GM23338 (cell line): Measurements from ENCODE around the gene DTHD1. TPM values are rescaled to one million over a fixed set of nuclear protein-coding genes. Genes with fewer than 3 reads are reported as not detected.

Experiments
- ATAC-seq: fragments of 200-7000 bp; cut with Tn5 transposase; 3 replicates; pipeline ENCODE4 v1.9.1; 2020
- DNase-seq: peaks from one replicate; pipeline ENCODE4 v3.0.0-alpha.2; 2015; ENCODE audit warnings: low spot score
- H2AFZ ChIP-seq: fragments of 200-600 bp; sonication (generic); 2 replicates; pipeline ENCODE4 v1.8.0; 2016; ENCODE audit warnings: antibody characterized with exemption, mild to moderate bottlenecking, moderate library complexity
- H3F3A ChIP-seq: fragments of 200-600 bp; sonication (generic); replicated peaks from 2 replicates; pipeline ENCODE4 v1.8.0; 2017; ENCODE audit warnings: antibody characterized with exemption, mixed run types, low read depth
- H3K27ac ChIP-seq: fragments of 200-600 bp; sonication (generic); 2 replicates; pipeline ENCODE4 v1.6.1; 2016; ENCODE audit warnings: low read depth
- H3K27me3 ChIP-seq: fragments of 200-600 bp; sonication (generic); 2 replicates; pipeline ENCODE4 v1.8.0; 2016; ENCODE audit warnings: mild to moderate bottlenecking, mixed run types, moderate library complexity; ENCODE audit not compliant: insufficient read depth
- H3K36me3 ChIP-seq: fragments of 200-600 bp; sonication (generic); 2 replicates; pipeline ENCODE4 v1.8.0; 2016; ENCODE audit warnings: mild to moderate bottlenecking; ENCODE audit not compliant: insufficient read depth
- H3K4me1 ChIP-seq: fragments of 200-600 bp; sonication (generic); 2 replicates; pipeline ENCODE4 v1.8.0; 2016; ENCODE audit warnings: mild to moderate bottlenecking, moderate library complexity; ENCODE audit not compliant: insufficient read depth
- H3K4me2 ChIP-seq: fragments of 200-600 bp; sonication (generic); 2 replicates; pipeline ENCODE4 v1.7.1; 2017; ENCODE audit warnings: mixed run types
- H3K4me3 ChIP-seq: fragments of 200-600 bp; sonication (generic); 2 replicates; pipeline ENCODE4 v1.6.1; 2016; ENCODE audit warnings: mixed run types
- H3K79me2 ChIP-seq: fragments of 200-600 bp; sonication (generic); replicated peaks from 2 replicates; pipeline ENCODE4 v1.8.0; 2017; ENCODE audit warnings: mild to moderate bottlenecking; ENCODE audit not compliant: insufficient read depth
- H3K9me2 ChIP-seq: fragments of 200-600 bp; sonication (generic); 2 replicates; pipeline ENCODE4 v1.8.0; 2017; ENCODE audit not compliant: insufficient read depth
- H4K20me1 ChIP-seq: fragments of 200-600 bp; sonication (generic); replicated peaks from 2 replicates; pipeline ENCODE4 v1.8.0; 2017; ENCODE audit warnings: mild to moderate bottlenecking; ENCODE audit not compliant: insufficient read depth
- H3K27ac Mint-ChIP-seq: 2 replicates; pipeline ENCODE4 v1.8.0; 2020; ENCODE audit warnings: inconsistent platforms, mild to moderate bottlenecking, moderate library complexity, mixed read lengths
- H3K27me3 Mint-ChIP-seq: 3 replicates; pipeline ENCODE4 v1.8.0; 2022; ENCODE audit warnings: low read depth, mild to moderate bottlenecking, moderate library complexity, mixed read lengths, inconsistent platforms; ENCODE audit not compliant: insufficient read depth, poor library complexity
- H3K36me3 Mint-ChIP-seq: 3 replicates; pipeline ENCODE4 v1.8.0; 2021; ENCODE audit warnings: low read depth, mild to moderate bottlenecking, inconsistent platforms, moderate library complexity, mixed read lengths
- H3K4me1 Mint-ChIP-seq: 3 replicates; pipeline ENCODE4 v1.8.0; 2020; ENCODE audit warnings: mild to moderate bottlenecking, inconsistent platforms, mixed read lengths
- H3K4me3 Mint-ChIP-seq: 3 replicates; pipeline ENCODE4 v1.8.0; 2021; ENCODE audit warnings: moderate library complexity, mild to moderate bottlenecking, inconsistent platforms, mixed read lengths
- H3K9me3 Mint-ChIP-seq: 3 replicates; pipeline ENCODE4 v1.8.0; 2020; ENCODE audit warnings: moderate library complexity, mild to moderate bottlenecking, inconsistent platforms, mixed read lengths
- CREB1 ChIP-seq: fragments of 250-450 bp; sonication (Bioruptor Pico); IDR thresholded peaks from 2 replicates; pipeline ENCODE4 v1.5.0; 2020; ENCODE audit warnings: low read depth, mild to moderate bottlenecking, moderate library complexity
- EZH2 ChIP-seq: fragments of 200-600 bp; sonication (generic); IDR thresholded peaks from one replicate; pipeline ENCODE4 v1.8.0; 2017; ENCODE audit warnings: antibody characterized with exemption, mild to moderate bottlenecking, low read depth; ENCODE audit not compliant: unreplicated experiment
- EZH2phosphoT487 ChIP-seq: fragments of 200-600 bp; sonication (generic); IDR thresholded peaks from one replicate; pipeline ENCODE4 v1.8.1; 2018; ENCODE audit warnings: antibody characterized with exemption; ENCODE audit not compliant: unreplicated experiment
- JUNB ChIP-seq: IDR thresholded peaks from one replicate; pipeline ENCODE4 v1.6.1; 2016; ENCODE audit warnings: antibody characterized with exemption; ENCODE audit not compliant: unreplicated experiment
- NANOG ChIP-seq: IDR thresholded peaks from 2 replicates; pipeline ENCODE4 v1.6.1; 2016; ENCODE audit warnings: antibody characterized with exemption, borderline replicate concordance
- POLR2AphosphoS5 ChIP-seq: IDR thresholded peaks from 2 replicates; pipeline ENCODE4 v1.6.1; 2016; ENCODE audit warnings: antibody characterized with exemption, low read depth
- STAT1 ChIP-seq: IDR thresholded peaks from one replicate; pipeline ENCODE4 v1.6.1; 2016; ENCODE audit warnings: antibody characterized with exemption; ENCODE audit not compliant: unreplicated experiment
- ZNF114 ChIP-seq: fragments of 250-450 bp; sonication (Bioruptor Pico); IDR thresholded peaks from 2 replicates; pipeline ENCODE4 v1.5.0; 2020; ENCODE audit warnings: mild to moderate bottlenecking, moderate library complexity
- ZNF331 ChIP-seq: fragments of 250-450 bp; sonication (Bioruptor Pico); IDR thresholded peaks from 2 replicates; pipeline ENCODE4 v1.5.0; 2020; ENCODE audit warnings: low read depth, mild to moderate bottlenecking, moderate library complexity
- polyA plus RNA-seq: library from polyadenylated mRNA; unstranded; fragments of >200 nt; fragmentation: Nextera tagmentation; extraction: Ambion mirVana; gene quantifications from 2 replicates; pipeline ENCODE4 v1.2.1, GENCODE V29; 2016
- total RNA-seq: library from RNA; depleted of rRNA; stranded (reverse); fragments of >200 nt; shearing (Covaris generic); gene quantifications from 2 replicates; pipeline ENCODE4 v1.2.3, GENCODE V29; 2014
- TF ChIP-seq, protein P1 (sequence below): fragments of 250-450 bp; sonication (Bioruptor Pico); IDR thresholded peaks from 2 replicates; pipeline ENCODE4 v1.5.0; 2020; ENCODE audit warnings: mild to moderate bottlenecking, moderate library complexity
- TF ChIP-seq, protein P2 (sequence below): IDR thresholded peaks from one replicate; pipeline ENCODE4 v1.6.1; 2018; ENCODE audit warnings: antibody characterized with exemption; ENCODE audit not compliant: unreplicated experiment
- TF ChIP-seq, protein P3 (sequence below), 2 experiments: fragments of 200-600 bp in 1 of 2; sonication (generic) in 1 of 2; conservative IDR thresholded peaks; 2 replicates each; pipeline versions ENCODE4 v1.5.1 to v1.6.1; 2016 to 2017; ENCODE audit warnings: antibody characterized with exemption in 2 of 2, low read depth in 2 of 2, mild to moderate bottlenecking in 2 of 2, moderate library complexity in 1 of 2
- TF ChIP-seq, protein P4 (sequence below): IDR thresholded peaks from 2 replicates; pipeline ENCODE4 v1.6.1; 2016; ENCODE audit warnings: antibody characterized with exemption

The DTHD1 gene
- total and polyA plus RNA-seq, 2 experiments from 2014 or later = not detected

DNA sequence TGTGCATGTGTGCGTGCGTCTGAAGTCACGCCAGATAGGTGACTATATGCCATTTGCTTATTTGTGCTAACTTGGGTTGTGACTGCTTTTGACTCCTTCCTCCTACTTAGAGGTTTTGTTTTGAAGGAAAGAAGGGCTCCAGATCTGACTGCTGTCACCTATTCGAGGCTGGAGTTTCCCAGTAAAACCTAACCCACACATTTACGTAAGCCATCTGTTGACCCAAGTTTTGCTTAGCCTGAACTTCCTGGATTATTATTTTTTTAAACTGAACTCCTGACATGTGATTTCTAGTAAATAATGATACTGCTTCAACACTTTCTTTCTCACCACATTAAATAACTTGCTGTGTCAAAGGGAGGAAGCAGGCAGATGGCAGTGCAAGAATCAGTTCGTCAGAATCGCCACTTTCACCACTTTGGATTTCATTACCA, 41.5 kb downstream of the DTHD1 start:
- no peaks in the 10 kb centered on the region for H3K27me3 ChIP-seq
- no peak overlapping the region for H3K27ac ChIP-seq
- no peak overlapping the region for H3K4me3 ChIP-seq
- no peaks in the 10 kb centered on the region for H3K36me3 ChIP-seq
- H3K9me2 ChIP-seq = 0 out of 2 replicates have a peak, but pooled peaks cover 2% of the 10 kb centered on the region
- TF ChIP-seq NANOG = no peak
- TF ChIP-seq, protein P1, sequence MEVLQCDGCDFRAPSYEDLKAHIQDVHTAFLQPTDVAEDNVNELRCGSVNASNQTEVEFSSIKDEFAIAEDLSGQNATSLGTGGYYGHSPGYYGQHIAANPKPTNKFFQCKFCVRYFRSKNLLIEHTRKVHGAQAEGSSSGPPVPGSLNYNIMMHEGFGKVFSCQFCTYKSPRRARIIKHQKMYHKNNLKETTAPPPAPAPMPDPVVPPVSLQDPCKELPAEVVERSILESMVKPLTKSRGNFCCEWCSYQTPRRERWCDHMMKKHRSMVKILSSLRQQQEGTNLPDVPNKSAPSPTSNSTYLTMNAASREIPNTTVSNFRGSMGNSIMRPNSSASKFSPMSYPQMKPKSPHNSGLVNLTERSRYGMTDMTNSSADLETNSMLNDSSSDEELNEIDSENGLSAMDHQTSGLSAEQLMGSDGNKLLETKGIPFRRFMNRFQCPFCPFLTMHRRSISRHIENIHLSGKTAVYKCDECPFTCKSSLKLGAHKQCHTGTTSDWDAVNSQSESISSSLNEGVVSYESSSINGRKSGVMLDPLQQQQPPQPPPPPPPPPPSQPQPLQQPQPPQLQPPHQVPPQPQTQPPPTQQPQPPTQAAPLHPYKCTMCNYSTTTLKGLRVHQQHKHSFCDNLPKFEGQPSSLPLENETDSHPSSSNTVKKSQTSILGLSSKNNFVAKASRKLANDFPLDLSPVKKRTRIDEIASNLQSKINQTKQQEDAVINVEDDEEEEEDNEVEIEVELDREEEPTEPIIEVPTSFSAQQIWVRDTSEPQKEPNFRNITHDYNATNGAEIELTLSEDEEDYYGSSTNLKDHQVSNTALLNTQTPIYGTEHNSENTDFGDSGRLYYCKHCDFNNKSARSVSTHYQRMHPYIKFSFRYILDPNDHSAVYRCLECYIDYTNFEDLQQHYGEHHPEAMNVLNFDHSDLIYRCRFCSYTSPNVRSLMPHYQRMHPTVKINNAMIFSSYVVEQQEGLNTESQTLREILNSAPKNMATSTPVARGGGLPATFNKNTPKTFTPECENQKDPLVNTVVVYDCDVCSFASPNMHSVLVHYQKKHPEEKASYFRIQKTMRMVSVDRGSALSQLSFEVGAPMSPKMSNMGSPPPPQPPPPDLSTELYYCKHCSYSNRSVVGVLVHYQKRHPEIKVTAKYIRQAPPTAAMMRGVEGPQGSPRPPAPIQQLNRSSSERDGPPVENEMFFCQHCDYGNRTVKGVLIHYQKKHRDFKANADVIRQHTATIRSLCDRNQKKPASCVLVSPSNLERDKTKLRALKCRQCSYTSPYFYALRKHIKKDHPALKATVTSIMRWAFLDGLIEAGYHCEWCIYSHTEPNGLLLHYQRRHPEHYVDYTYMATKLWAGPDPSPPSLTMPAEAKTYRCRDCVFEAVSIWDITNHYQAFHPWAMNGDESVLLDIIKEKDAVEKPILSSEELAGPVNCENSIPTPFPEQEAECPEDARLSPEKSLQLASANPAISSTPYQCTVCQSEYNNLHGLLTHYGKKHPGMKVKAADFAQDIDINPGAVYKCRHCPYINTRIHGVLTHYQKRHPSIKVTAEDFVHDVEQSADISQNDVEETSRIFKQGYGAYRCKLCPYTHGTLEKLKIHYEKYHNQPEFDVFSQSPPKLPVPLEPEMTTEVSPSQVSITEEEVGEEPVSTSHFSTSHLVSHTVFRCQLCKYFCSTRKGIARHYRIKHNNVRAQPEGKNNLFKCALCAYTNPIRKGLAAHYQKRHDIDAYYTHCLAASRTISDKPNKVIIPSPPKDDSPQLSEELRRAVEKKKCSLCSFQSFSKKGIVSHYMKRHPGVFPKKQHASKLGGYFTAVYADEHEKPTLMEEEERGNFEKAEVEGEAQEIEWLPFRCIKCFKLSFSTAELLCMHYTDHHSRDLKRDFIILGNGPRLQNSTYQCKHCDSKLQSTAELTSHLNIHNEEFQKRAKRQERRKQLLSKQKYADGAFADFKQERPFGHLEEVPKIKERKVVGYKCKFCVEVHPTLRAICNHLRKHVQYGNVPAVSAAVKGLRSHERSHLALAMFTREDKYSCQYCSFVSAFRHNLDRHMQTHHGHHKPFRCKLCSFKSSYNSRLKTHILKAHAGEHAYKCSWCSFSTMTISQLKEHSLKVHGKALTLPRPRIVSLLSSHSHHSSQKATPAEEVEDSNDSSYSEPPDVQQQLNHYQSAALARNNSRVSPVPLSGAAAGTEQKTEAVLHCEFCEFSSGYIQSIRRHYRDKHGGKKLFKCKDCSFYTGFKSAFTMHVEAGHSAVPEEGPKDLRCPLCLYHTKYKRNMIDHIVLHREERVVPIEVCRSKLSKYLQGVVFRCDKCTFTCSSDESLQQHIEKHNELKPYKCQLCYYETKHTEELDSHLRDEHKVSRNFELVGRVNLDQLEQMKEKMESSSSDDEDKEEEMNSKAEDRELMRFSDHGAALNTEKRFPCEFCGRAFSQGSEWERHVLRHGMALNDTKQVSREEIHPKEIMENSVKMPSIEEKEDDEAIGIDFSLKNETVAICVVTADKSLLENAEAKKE (CRISPR knock-in tag) = no peak
- no peak for TF ChIP-seq ZNF114 (CRISPR knock-in tag)
- no peak for TF ChIP-seq POLR2AphosphoS5
- no peak for TF ChIP-seq JUNB
- TF ChIP-seq, protein P2, sequence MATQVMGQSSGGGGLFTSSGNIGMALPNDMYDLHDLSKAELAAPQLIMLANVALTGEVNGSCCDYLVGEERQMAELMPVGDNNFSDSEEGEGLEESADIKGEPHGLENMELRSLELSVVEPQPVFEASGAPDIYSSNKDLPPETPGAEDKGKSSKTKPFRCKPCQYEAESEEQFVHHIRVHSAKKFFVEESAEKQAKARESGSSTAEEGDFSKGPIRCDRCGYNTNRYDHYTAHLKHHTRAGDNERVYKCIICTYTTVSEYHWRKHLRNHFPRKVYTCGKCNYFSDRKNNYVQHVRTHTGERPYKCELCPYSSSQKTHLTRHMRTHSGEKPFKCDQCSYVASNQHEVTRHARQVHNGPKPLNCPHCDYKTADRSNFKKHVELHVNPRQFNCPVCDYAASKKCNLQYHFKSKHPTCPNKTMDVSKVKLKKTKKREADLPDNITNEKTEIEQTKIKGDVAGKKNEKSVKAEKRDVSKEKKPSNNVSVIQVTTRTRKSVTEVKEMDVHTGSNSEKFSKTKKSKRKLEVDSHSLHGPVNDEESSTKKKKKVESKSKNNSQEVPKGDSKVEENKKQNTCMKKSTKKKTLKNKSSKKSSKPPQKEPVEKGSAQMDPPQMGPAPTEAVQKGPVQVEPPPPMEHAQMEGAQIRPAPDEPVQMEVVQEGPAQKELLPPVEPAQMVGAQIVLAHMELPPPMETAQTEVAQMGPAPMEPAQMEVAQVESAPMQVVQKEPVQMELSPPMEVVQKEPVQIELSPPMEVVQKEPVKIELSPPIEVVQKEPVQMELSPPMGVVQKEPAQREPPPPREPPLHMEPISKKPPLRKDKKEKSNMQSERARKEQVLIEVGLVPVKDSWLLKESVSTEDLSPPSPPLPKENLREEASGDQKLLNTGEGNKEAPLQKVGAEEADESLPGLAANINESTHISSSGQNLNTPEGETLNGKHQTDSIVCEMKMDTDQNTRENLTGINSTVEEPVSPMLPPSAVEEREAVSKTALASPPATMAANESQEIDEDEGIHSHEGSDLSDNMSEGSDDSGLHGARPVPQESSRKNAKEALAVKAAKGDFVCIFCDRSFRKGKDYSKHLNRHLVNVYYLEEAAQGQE = no peak
- TF ChIP-seq, protein P3, sequence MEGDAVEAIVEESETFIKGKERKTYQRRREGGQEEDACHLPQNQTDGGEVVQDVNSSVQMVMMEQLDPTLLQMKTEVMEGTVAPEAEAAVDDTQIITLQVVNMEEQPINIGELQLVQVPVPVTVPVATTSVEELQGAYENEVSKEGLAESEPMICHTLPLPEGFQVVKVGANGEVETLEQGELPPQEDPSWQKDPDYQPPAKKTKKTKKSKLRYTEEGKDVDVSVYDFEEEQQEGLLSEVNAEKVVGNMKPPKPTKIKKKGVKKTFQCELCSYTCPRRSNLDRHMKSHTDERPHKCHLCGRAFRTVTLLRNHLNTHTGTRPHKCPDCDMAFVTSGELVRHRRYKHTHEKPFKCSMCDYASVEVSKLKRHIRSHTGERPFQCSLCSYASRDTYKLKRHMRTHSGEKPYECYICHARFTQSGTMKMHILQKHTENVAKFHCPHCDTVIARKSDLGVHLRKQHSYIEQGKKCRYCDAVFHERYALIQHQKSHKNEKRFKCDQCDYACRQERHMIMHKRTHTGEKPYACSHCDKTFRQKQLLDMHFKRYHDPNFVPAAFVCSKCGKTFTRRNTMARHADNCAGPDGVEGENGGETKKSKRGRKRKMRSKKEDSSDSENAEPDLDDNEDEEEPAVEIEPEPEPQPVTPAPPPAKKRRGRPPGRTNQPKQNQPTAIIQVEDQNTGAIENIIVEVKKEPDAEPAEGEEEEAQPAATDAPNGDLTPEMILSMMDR (conservative IDR thresholded peaks at IDR 0.05; ENCODE audit: low read depth in 2 of 2) = no peak
- TF ChIP-seq, protein P4, sequence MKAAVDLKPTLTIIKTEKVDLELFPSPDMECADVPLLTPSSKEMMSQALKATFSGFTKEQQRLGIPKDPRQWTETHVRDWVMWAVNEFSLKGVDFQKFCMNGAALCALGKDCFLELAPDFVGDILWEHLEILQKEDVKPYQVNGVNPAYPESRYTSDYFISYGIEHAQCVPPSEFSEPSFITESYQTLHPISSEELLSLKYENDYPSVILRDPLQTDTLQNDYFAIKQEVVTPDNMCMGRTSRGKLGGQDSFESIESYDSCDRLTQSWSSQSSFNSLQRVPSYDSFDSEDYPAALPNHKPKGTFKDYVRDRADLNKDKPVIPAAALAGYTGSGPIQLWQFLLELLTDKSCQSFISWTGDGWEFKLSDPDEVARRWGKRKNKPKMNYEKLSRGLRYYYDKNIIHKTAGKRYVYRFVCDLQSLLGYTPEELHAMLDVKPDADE = no peak
- no peak for TF ChIP-seq CREB1 (CRISPR knock-in tag)
- TF ChIP-seq ZNF331 (CRISPR knock-in tag) = no peak
- TF ChIP-seq EZH2 = no peak
- no peak for TF ChIP-seq EZH2phosphoT487
- TF ChIP-seq STAT1 = no peak
- Mint-ChIP-seq H3K27me3 (peaks cover 3% of the 10 kb centered on the region), H3K4me1 (no peaks in the 10 kb centered on the region), H3K36me3 (no peaks in the 10 kb centered on the region), H3K27ac (no peak overlapping the region), H3K4me3 (no peak overlapping the region), H3K9me3 (no peaks in the 10 kb centered on the region; the same call in 2 of the 3 replicates)
- ATAC-seq (no peak), DNase-seq (no peak)
- H3K4me1 ChIP-seq = no peaks in the 10 kb centered on the region
- no peak overlapping the region for H3K4me2 ChIP-seq
- no peak overlapping the region for H2AFZ ChIP-seq
- H4K20me1 ChIP-seq = no peaks in the 10 kb centered on the region
- no peaks in the 10 kb centered on the region for H3K79me2 ChIP-seq
- no peaks in the 10 kb centered on the region for H3F3A ChIP-seq
